ENCODE measurements around the gene STEAP1.
"Not testable (repeated sequence)": the region's sequence is repeated elsewhere in the genome, so short reads cannot be mapped to it uniquely, and the experiment has no call there.

STEAP1 gene

GRCh38 chr7:90175667-90176066 lies 21.4 kb downstream of the STEAP1 start:
- DNase-seq: no peak

- DNase-seq: no peak
Observed at GRCh38 chr7:90176195-90176594, 21.9 kb downstream of the STEAP1 start.

- DNase-seq: no peak
Observed at GRCh38 chr7:90178166-90178565, 23.9 kb downstream of the STEAP1 start.

- no peak for DNase-seq
Observed at GRCh38 chr7:90178679-90179278, 24.5 kb downstream of the STEAP1 start.

- no peak for DNase-seq
Observed at GRCh38 chr7:90180011-90180585, 25.8 kb downstream of the STEAP1 start.

- no peak for DNase-seq
Observed at GRCh38 chr7:90180649-90181048, 26.4 kb downstream of the STEAP1 start.

- no peak for DNase-seq
Observed at GRCh38 chr7:90181485-90181884, 27.2 kb downstream of the STEAP1 start.

- DNase-seq: not testable (repeated sequence)
Observed at GRCh38 chr7:90186290-90186689, 32.0 kb downstream of the STEAP1 start.

GRCh38 chr7:90187507-90188050 lies 33.3 kb downstream of the STEAP1 start:
- no peak for DNase-seq

- no peak for DNase-seq
Observed at GRCh38 chr7:90188281-90188680, 34.0 kb downstream of the STEAP1 start.

- DNase-seq: no peak
Observed at GRCh38 chr7:90190995-90191394, 36.7 kb downstream of the STEAP1 start.

- no peak for DNase-seq
Observed at GRCh38 chr7:90191648-90192047, 37.4 kb downstream of the STEAP1 start.

- DNase-seq: no peak
Observed at GRCh38 chr7:90192876-90193750, 38.8 kb downstream of the STEAP1 start.

- no peak for DNase-seq
Observed at GRCh38 chr7:90194911-90195809, 40.9 kb downstream of the STEAP1 start.

- DNase-seq: no peak
Observed at GRCh38 chr7:90201500-90202195, 47.4 kb downstream of the STEAP1 start.

GRCh38 chr7:90207956-90208355 lies 53.7 kb downstream of the STEAP1 start:
- DNase-seq: no peak

GRCh38 chr7:90209776-90210175 lies 55.5 kb downstream of the STEAP1 start:
- DNase-seq: no peak

- no peak for DNase-seq
Observed at GRCh38 chr7:90210475-90210874, 56.2 kb downstream of the STEAP1 start.

GRCh38 chr7:90210981-90211380 lies 56.7 kb downstream of the STEAP1 start:
- DNase-seq: no peak

GRCh38 chr7:90211391-90212148 lies 57.3 kb downstream of the STEAP1 start, which contains the start of gene STEAP2:
TSS of gene STEAP2 (plus strand) at chr7:90211740. CDS start at chr7:90225083, 13,343 bp downstream.
- DNase-seq: peak; percentile 62

GRCh38 chr7:90212149-90212495 lies 57.9 kb downstream of the STEAP1 start:
- no peak for DNase-seq
